ENCODE results near the gene ATXN1L. TPM values are rescaled to one million over a fixed set of nuclear protein-coding genes. Genes with fewer than 3 reads are reported as not detected.

ATXN1L gene
- total and polyA plus RNA-seq, 11 donors, result 6.9 to 24.2 (median 17.7) TPM

GRCh38 chr16:71894229-71894920 lies 48.6 kb downstream of the ATXN1L start:
- no peaks in the 10 kb centered on the region for H3K9me3 ChIP-seq
- intact Hi-C loops (cut with DNase I), result loop anchor here in 3 of 10 donors (1.0 to 10.0 kb wide), 3 partner anchors 11 to 200 kb away; partner anchors contain the start of genes AP1G1 (in 2 of the 3), DHX38 (in 1 of the 3) and TXNL4B (in 1 of the 3)
- no peaks in the 10 kb centered on the region for H3K27me3 ChIP-seq
- peak in 3 of 4 donors; percentile 25 to 50 (median 33) for ATAC-seq
- H3K4me3 ChIP-seq, result peak overlapping the region; percentile 68 to 99 (median 88)
- H3K4me1 ChIP-seq, result peaks cover 2 to 38% (median 27%) of the 10 kb centered on the region in 12 donors
- peak in 4 of 12 donors; percentile 16 to 42 (median 26) for TF ChIP-seq CTCF (IDR thresholded peaks at IDR 0.05)
- peak in 1 of 2 donors; percentile 14 for TF ChIP-seq POLR2A (IDR thresholded peaks at IDR 0.05)
- H3K27ac ChIP-seq, result peak overlapping the region; percentile 87 to 99 (median 98)
- DNase-seq, result peak in 4 of 5 donors; percentile 42 to 49 (median 46)
- 0% methylated on average over 31 of the region's 31 CpGs for WGBS, 4 donors
- peaks cover 0 to 9% (median 0%) of the 10 kb centered on the region in 9 donors for H3K36me3 ChIP-seq

DNA sequence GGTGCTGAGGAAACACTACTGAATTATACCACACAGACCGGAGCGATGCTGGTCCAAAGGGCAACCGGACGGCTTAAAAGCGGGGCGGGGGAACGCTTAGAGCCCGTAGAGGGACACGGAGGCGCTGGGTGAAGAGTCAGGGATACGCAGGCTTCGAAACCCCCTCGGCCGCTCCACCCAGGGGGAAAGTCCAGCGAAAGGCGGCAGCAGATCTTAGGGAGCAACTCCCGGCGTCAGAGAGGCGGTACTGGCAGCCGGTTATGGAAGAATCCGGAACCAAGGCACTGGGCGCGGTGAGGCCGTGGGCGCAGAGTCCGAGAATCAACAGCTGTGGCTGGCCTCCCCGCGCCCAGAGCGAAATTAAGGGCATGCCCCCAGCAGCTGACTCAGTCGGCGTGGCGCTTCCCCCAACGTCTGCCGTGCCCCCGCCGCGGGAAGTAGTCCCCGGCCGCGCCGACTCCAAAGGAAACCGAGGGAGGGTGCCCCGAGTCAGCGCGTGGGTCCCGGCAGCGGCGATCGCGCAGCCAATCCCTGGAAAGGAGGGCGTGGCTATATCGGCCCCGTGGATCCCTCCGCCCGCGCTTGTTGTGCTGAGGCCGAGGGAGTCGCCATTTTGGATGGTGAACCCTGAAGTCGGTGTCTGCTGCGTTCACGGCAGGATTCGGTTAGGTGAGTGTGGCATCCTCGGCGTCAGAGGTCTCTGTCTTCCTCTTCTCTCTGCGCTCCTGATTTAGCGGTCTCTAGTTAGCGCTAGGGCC lies 49.3 kb downstream of the ATXN1L start, which contains the start of gene IST1:
TSS of gene IST1 (plus strand) at position 611 of the 758 bp plus-strand sequence. CDS start 20,110 bp downstream, outside the sequence.
- H3K27ac ChIP-seq, result peak within 1 kb of the TSS; percentile 87 to 99 (median 98)
- intact Hi-C loops (cut with DNase I), result loop anchor here in 6 of 10 donors (1.0 to 10.0 kb wide), 6 partner anchors 12 to 200 kb away; partner anchors contain the start of genes AP1G1 (in 4 of the 6), DHODH (in 1 of the 6), DHX38 (in 1 of the 6) and TXNL4B (in 1 of the 6)
- H3K36me3 ChIP-seq, result peaks cover 0 to 9% (median 0%) of the 10 kb centered on the region in 9 donors
- H3K9me3 ChIP-seq, result no peaks in the 10 kb centered on the region
- TF ChIP-seq POLR2A (IDR thresholded peaks at IDR 0.05), result peak; percentile 29 to 93
- peak in 1 of 12 donors; percentile 4 for TF ChIP-seq CTCF (IDR thresholded peaks at IDR 0.05)
- DNase-seq (peak; percentile 99), ATAC-seq (peak; percentile 95 to 98 (median 98))
- H3K4me1 ChIP-seq, result peaks cover 4 to 45% (median 34%) of the 10 kb centered on the region in 12 donors
- 0 to 1% (median 0%) methylated on average over 53 to 67 of the region's 67 CpGs for WGBS, 4 donors
- H3K4me3 ChIP-seq, result peak within 1 kb of the TSS; percentile 69 to 99 (median 90)
- H3K27me3 ChIP-seq, result no peaks in the 10 kb centered on the region

DNA sequence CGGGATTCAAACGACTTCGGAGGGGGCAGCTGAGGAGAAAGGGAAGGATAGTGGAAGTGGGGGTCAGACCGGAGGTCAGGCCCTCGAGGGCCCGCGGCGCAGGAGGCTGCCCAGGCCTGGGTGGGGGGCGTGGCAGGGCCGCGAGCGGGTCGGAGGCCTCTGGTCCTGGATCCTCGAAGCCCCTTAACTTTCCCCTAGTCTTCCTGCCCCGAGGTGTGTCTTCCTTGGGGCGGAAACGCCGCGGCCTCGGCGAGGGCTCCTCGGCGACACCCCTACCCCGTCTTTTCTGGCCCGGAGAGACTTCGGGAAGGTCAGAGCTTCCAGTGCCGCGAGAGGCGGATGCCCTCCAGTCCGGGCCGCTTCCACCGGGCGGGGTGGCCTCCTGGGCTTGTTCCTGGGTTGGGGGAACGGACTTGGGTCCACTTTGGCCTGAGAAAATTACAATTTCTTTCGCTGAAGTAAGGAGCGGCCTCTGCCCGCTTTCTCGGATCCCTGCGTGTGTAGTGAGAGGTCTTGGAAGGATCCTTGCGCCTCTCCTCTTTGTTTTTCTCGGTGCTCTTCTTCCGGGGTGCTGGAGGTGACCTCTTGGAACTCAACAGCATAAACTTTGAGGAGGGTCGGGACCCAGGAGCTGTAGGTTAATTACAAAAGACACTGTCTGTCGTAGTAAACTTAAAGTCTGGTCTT lies 50.0 kb downstream of the ATXN1L start:
- Histone ChIP-seq H3K4me3 (peak overlapping the region; percentile 69 to 99 (median 90)), H3K4me1 (peaks cover 4 to 52% (median 41%) of the 10 kb centered on the region in 12 donors), H3K27me3 (no peaks in the 10 kb centered on the region), H3K36me3 (peaks cover 0 to 9% (median 0%) of the 10 kb centered on the region in 9 donors), H3K9me3 (no peaks in the 10 kb centered on the region), H3K27ac (peak overlapping the region; percentile 87 to 99 (median 98))
- intact Hi-C loops (cut with DNase I), result loop anchor here in 6 of 10 donors (1.0 to 10.0 kb wide), 5 partner anchors 87 to 199 kb away; partner anchors contain the start of genes AP1G1 (in 4 of the 6), DHODH (in 1 of the 6), DHX38 (in 1 of the 6) and TXNL4B (in 1 of the 6)
- ATAC-seq (peak; percentile 9 to 61 (median 40)), DNase-seq (peak in 4 of 5 donors; percentile 42 to 73 (median 50))
- no peak for TF ChIP-seq CTCF (IDR thresholded peaks at IDR 0.05)
- no peak for TF ChIP-seq POLR2A (IDR thresholded peaks at IDR 0.05)
- 0 to 1% (median 0%) methylated on average over 32 to 44 of the region's 44 CpGs for WGBS, 4 donors
